Erythroblast (primary cell): ENCODE results near the gene HLA-DPB1.

Experiments
- GATA1 ChIP-seq: IDR thresholded peaks from 2 replicates; pipeline ENCODE4 v1.6.1; 2011; ENCODE audit warnings: low read depth, mild to moderate bottlenecking, control low read depth, low read length, moderate library complexity
- POLR2A ChIP-seq: IDR thresholded peaks from 2 replicates; pipeline ENCODE4 v1.6.1; 2011; ENCODE audit warnings: mild to moderate bottlenecking, low read length

GRCh38 chr6:33114406-33114805, 38.6 kb downstream of the HLA-DPB1 start:
- TF ChIP-seq POLR2A (no peak), GATA1 (no peak)
